ENCODE data around the gene C1orf94. TPM values are rescaled to one million over a fixed set of nuclear protein-coding genes. Genes with fewer than 3 reads are reported as not detected.

C1orf94 gene, protein sequence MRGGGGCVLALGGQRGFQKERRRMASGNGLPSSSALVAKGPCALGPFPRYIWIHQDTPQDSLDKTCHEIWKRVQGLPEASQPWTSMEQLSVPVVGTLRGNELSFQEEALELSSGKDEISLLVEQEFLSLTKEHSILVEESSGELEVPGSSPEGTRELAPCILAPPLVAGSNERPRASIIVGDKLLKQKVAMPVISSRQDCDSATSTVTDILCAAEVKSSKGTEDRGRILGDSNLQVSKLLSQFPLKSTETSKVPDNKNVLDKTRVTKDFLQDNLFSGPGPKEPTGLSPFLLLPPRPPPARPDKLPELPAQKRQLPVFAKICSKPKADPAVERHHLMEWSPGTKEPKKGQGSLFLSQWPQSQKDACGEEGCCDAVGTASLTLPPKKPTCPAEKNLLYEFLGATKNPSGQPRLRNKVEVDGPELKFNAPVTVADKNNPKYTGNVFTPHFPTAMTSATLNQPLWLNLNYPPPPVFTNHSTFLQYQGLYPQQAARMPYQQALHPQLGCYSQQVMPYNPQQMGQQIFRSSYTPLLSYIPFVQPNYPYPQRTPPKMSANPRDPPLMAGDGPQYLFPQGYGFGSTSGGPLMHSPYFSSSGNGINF
- total RNA-seq = not detected in 2 replicates

DNA sequence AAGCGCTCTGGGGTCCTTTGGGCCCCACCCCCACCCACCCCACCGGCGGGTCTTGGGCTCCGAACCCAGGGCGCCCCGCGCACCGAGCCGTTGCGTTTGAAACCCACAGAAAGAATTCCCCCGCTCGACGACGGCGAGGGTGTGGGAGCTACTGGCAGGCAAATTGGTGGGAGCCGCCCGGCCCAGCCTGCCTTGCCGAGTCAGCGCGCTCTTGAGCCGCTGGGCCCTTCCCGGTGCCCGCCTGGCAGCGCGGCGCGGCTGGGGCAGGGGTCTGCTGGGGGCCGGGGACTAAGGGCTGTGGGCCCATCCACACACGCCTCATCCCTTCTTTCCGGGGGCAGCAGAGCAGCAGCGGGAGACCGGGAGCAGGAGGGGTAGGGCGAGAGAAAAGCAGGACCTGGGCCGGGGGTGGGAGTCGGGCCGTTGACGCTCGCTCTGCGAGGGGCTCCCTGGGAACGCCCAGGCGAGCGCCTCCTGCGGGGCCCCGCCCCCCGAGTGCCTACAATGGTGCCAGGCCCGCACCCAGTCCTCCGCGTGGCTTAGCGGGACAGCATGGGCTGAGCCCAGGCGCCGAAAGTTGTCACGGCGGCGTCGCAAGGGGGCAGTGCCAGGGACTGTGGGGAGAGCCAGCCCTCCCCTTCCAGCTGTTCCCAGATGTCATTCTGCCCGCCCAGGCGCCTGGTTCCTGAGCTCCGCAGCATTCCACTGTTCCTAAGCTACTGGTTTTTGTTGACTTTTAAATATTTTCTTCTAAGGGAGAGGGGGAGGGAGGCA is at the start of gene C1orf94:
TSS of gene C1orf94 (plus strand) at position 78 of the 774 bp plus-strand sequence. CDS start 883 bp downstream, outside the sequence.
- H3K36me3 Mint-ChIP-seq (ENCODE audit: low read depth) = no peaks in the 10 kb centered on the region
- no peak within 1 kb of the TSS for H3K27ac Mint-ChIP-seq
- no peak for DNase-seq (ENCODE audit: low spot score)
- no peaks in the 10 kb centered on the region for H3K9me3 Mint-ChIP-seq
- H3K27me3 Mint-ChIP-seq (ENCODE audit: insufficient read depth) = peaks cover 17% of the 10 kb centered on the region
- H3K4me3 Mint-ChIP-seq = no peak within 1 kb of the TSS
- intact Hi-C loops (cut with micrococcal nuclease) = no loop called here
- H3K4me1 Mint-ChIP-seq (ENCODE audit: low read depth) = no peaks in the 10 kb centered on the region

DNA sequence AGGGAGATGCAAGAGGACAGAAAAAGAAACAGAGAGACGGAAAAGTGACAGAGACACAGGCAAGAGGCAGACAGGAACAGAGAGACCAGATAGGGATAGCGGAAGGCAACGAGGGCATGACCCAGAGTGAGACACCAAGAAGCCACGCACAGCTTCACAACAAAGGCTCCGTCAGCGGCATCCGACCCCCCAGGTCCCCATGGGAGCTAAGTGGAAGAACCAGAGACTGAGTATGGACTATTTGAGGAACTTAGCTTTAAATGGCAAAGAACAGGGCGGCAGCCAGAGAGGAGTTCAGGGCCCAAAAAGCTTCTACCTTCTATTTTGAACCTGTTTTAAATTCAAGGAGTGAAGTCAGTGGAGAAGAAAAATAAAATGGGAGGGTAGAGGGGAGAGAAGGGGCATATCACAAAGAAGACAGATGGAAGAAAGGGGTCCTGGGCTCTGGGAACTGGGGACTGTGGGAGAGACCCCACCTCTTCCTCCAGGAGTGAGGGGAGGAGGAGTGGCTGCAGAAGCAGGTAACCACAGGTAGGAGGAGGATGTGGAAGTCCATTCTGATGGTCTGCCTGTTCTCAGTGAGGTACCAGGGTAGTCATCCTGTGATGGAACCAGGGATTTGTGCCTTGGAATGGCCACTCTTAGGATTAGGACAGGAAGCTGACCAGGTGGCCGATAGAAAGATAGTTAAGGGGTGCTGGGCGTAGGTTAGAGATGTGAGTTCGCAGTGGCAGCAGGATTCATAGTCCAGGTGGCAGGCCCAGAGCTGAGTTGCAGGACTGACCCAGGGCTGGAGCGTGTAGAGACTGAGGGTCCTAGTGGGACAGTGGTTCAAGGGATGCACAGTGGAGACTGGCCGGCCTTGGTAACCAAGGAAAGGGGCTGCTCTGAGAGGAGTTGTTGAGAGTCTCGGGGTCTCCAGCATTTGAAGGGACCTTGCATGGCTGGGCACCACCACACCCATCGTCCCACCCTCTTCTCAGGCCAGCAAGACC is 49.4 kb upstream of the C1orf94 start:
- no peaks in the 10 kb centered on the region for H3K27me3 Mint-ChIP-seq (ENCODE audit: insufficient read depth)
- no peak overlapping the region for H3K27ac Mint-ChIP-seq
- H3K4me3 Mint-ChIP-seq = no peak overlapping the region
- no peaks in the 10 kb centered on the region for H3K36me3 Mint-ChIP-seq (ENCODE audit: low read depth)
- intact Hi-C loops (cut with micrococcal nuclease) = no loop called here
- H3K4me1 Mint-ChIP-seq (ENCODE audit: low read depth) = no peaks in the 10 kb centered on the region
- DNase-seq (ENCODE audit: low spot score) = no peak
- H3K9me3 Mint-ChIP-seq = no peaks in the 10 kb centered on the region

DNA sequence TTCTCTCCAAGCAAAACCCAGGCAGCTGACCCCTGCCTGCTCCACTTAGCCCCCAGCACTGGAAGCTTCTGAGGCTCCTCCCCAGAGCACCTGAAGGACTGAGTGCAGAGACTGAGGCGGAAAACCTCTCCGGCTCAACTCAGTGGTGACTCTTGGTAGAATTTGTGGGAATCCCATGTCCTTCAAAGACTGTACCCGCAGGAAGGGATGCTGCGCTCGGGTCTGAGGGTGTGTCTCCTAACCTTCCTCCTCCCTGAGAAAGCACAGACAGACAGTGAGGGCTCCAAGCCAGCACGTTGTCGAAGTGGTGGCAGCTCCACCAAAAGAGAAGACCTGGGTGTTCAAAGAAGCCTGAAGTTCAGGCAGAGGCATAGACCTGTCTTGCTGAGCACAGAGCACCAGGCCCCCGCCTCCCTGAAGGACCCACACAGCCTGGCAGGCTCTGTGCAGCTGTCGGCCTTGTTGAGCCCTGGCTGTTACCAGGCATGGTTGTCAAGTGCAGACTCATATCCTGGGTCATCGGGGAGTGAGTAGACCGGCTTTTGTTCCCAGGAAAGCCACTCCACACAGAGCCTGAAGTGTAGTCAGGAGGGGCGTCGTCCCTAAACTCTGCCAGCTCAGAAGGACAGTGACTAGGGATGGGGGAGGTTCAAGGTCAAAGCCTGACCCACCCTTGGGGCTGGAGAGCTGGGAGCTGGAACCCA is 48.4 kb upstream of the C1orf94 start:
- Mint-ChIP-seq H3K27ac (no peak overlapping the region), H3K4me3 (no peak overlapping the region)

DNA sequence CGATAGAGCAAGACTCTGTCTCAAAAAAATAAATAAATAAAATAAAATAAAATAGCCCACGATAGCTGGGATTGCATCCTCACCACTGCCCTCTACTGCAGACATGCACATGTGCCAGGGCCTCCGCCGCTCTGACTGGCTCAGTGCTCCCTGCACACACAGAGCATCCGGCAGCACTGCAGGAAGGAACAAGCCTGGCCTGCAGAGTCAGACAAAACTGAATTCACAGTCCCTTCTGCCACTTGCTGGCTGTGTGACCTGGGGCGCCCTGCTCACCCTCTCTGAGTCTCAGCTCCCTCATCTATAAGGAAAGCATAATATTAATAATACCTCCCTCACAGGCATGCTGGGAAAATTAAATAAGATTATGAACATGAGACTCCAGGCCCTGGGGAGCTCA is 47.1 kb upstream of the C1orf94 start:
- H3K27ac Mint-ChIP-seq = no peak overlapping the region
- no peaks in the 10 kb centered on the region for H3K27me3 Mint-ChIP-seq (ENCODE audit: insufficient read depth)
- DNase-seq (ENCODE audit: low spot score) = no peak
- no peak overlapping the region for H3K4me3 Mint-ChIP-seq
- H3K36me3 Mint-ChIP-seq (ENCODE audit: low read depth) = no peaks in the 10 kb centered on the region
- H3K4me1 Mint-ChIP-seq (ENCODE audit: low read depth) = no peaks in the 10 kb centered on the region
- intact Hi-C loops (cut with micrococcal nuclease) = no loop called here
- H3K9me3 Mint-ChIP-seq = no peaks in the 10 kb centered on the region

More for the DNA sequence above, 48.4 kb upstream of the C1orf94 start:
- no peak for DNase-seq (ENCODE audit: low spot score)
- intact Hi-C loops (cut with micrococcal nuclease) = no loop called here
- H3K4me1 Mint-ChIP-seq (ENCODE audit: low read depth) = no peaks in the 10 kb centered on the region
- H3K9me3 Mint-ChIP-seq = no peaks in the 10 kb centered on the region
- no peaks in the 10 kb centered on the region for H3K27me3 Mint-ChIP-seq (ENCODE audit: insufficient read depth)
- H3K36me3 Mint-ChIP-seq (ENCODE audit: low read depth) = no peaks in the 10 kb centered on the region

DNA sequence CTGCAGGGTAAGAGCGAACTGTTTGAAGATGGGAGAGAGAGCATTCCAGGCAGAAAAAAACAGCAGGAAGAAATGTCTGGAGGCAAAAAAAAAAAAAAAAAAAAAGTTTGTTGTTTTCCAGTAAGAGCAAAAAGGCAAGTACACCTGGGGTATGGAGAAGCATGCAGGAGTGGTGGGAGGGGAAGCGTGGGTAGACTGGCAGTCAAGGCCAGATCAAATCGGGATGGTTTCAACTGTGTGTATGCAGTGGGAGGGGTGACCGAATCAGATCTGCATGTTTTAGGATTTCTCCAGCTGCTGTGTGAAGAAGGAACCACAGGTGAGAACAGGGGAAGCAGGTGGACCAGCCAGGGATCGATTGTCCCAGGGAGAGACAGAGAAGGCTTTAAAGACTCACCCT is 46.4 kb upstream of the C1orf94 start:
- Mint-ChIP-seq H3K9me3 (no peaks in the 10 kb centered on the region), H3K4me1 (ENCODE audit: low read depth) (no peaks in the 10 kb centered on the region), H3K36me3 (ENCODE audit: low read depth) (no peaks in the 10 kb centered on the region), H3K27ac (no peak overlapping the region), H3K4me3 (no peak overlapping the region), H3K27me3 (ENCODE audit: insufficient read depth) (no peaks in the 10 kb centered on the region)
- no peak for DNase-seq (ENCODE audit: low spot score)
- intact Hi-C loops (cut with micrococcal nuclease) = no loop called here

DNA sequence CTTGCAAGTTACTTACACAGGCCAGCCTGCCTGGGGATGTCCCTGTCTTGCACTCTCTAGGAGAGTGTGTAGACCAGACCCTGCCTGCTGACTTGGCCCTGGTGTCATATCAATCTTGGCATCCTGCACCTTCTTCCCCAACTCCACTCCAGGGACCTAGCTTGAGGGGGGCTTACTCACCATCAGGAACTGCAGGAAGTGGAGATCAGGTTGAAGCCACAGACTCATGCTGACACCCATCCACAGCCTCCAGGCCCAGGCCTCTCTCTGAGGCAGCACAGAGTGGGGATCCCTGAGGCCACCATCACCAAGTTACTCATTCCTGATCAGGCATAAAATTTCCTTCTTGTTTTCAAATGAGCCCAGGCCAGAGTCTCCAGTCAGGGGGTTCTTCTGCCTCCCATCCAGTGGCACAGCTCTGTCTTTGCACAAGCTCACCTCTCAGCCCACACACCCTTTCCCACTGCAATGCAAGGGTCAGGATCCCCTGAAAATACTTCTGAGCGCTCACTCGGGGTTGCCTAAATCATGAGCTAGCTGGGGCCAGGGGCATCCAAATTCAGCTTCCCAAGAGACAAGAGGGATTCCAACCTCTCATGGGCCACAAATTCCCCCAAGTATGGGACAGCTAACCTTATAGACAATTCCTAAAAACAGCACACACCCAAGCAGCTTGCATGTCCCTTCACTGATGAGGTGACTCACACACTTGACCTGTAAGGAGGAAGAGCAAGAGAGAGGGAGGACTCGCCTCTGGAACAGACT is 45.1 kb upstream of the C1orf94 start:
- no peak for DNase-seq (ENCODE audit: low spot score)
- intact Hi-C loops (cut with micrococcal nuclease) = no loop called here
- Mint-ChIP-seq H3K27ac (no peak overlapping the region), H3K27me3 (ENCODE audit: insufficient read depth) (no peaks in the 10 kb centered on the region), H3K4me1 (ENCODE audit: low read depth) (no peaks in the 10 kb centered on the region), H3K4me3 (no peak overlapping the region), H3K36me3 (ENCODE audit: low read depth) (no peaks in the 10 kb centered on the region), H3K9me3 (no peaks in the 10 kb centered on the region)

DNA sequence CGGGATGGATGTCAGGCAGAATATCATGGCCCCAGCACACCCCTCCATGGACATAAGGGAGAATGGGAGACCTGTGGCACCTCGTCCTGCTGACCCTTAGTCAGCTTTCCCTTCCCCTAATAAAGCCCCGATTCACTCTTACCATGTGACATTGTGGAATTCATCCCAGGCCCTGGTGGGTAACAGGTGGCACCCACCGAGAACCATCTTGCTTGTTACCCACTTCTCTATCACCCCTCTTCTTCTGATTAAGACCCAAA is 44.6 kb upstream of the C1orf94 start:
- no peaks in the 10 kb centered on the region for H3K27me3 Mint-ChIP-seq (ENCODE audit: insufficient read depth)
- H3K9me3 Mint-ChIP-seq = no peaks in the 10 kb centered on the region
- H3K4me3 Mint-ChIP-seq = no peak overlapping the region
- H3K27ac Mint-ChIP-seq = no peak overlapping the region
- no peaks in the 10 kb centered on the region for H3K4me1 Mint-ChIP-seq (ENCODE audit: low read depth)
- H3K36me3 Mint-ChIP-seq (ENCODE audit: low read depth) = no peaks in the 10 kb centered on the region
- no peak for DNase-seq (ENCODE audit: low spot score)
- intact Hi-C loops (cut with micrococcal nuclease) = no loop called here

DNA sequence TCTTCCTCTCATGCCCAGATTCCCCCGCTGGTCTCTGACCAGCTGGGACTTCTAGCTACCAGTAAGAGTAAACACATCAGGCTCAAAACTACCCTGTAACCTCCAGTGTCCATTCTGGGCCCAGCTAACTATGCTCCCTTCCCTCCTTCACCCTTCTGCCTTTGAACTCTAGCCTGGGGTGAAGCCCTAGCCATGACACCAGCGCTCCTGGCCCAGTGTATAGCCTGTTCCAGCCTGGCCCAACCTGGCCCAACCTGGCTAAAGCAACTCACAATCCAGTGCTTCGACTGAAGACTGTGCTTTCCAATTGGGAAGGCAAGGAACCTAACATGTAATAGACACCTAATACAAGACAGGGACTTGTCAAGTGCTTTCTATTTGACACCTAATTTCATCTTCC is 39.3 kb upstream of the C1orf94 start:
- DNase-seq (ENCODE audit: low spot score) = no peak
- no peaks in the 10 kb centered on the region for H3K9me3 Mint-ChIP-seq
- intact Hi-C loops (cut with micrococcal nuclease) = no loop called here
- no peak overlapping the region for H3K4me3 Mint-ChIP-seq
- H3K36me3 Mint-ChIP-seq (ENCODE audit: low read depth) = no peaks in the 10 kb centered on the region
- H3K27ac Mint-ChIP-seq = no peak overlapping the region
- no peaks in the 10 kb centered on the region for H3K4me1 Mint-ChIP-seq (ENCODE audit: low read depth)
- H3K27me3 Mint-ChIP-seq (ENCODE audit: insufficient read depth) = peaks cover 1% of the 10 kb centered on the region

DNA sequence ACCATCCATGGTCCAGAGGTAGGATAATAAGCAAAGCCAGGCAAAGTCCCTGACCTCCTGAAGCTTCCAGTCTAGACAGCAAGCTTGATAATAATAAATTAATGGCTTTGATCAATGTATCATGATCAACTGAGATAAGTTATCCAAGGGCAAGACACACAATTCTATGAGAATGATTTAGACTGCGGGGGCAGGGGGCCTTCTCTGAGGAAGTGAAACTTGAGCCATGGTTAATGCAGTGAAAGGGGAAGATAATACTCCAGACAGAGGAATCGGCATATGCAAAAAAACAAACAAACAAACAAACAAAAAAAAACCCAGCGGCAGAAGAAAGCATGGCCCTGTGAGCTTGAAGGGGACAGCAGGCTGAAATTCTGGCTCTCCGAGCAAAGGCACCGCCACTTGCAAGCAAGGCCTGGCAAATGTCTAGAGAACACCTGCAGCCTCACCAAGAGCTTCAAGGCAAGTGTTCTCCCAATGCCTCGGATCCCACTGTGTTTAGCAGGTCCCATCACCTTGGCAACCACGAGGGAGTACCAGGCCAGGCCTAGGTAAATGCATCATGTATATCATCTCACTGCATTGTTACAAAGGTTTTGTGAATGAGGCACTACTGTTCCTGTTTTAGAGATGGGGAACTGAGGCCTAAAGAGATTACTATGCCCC is 36.6 kb upstream of the C1orf94 start:
- Mint-ChIP-seq H3K4me1 (ENCODE audit: low read depth) (no peaks in the 10 kb centered on the region), H3K36me3 (ENCODE audit: low read depth) (no peaks in the 10 kb centered on the region), H3K9me3 (no peaks in the 10 kb centered on the region), H3K27ac (no peak overlapping the region), H3K4me3 (no peak overlapping the region), H3K27me3 (ENCODE audit: insufficient read depth) (peaks cover 1% of the 10 kb centered on the region)
- no peak for DNase-seq (ENCODE audit: low spot score)
- intact Hi-C loops (cut with micrococcal nuclease) = no loop called here

DNA sequence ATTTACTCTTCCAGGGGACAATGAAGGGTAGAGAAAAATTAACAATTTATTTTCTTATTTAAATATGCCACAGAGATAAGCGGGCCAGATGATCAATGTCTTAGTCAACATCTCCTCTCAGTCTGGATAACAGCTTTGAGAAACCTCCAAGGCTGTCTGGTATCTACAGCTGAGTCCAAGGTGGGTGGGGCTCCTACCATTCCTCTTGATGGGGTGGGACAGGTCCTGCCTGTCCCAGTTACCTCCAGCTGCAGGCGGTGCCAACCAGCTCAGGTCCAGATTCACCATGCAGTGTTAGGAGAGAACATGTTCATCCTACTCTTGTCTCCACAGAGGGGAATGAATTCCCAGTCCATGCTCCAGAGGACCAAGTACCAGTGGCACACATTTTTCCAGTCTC is 32.7 kb upstream of the C1orf94 start:
- no peaks in the 10 kb centered on the region for H3K36me3 Mint-ChIP-seq (ENCODE audit: low read depth)
- no peaks in the 10 kb centered on the region for H3K4me1 Mint-ChIP-seq (ENCODE audit: low read depth)
- no peak overlapping the region for H3K27ac Mint-ChIP-seq
- DNase-seq (ENCODE audit: low spot score) = no peak
- H3K9me3 Mint-ChIP-seq = no peaks in the 10 kb centered on the region
- no peak overlapping the region for H3K4me3 Mint-ChIP-seq
- peaks cover 1% of the 10 kb centered on the region for H3K27me3 Mint-ChIP-seq (ENCODE audit: insufficient read depth)
- intact Hi-C loops (cut with micrococcal nuclease) = no loop called here

DNA sequence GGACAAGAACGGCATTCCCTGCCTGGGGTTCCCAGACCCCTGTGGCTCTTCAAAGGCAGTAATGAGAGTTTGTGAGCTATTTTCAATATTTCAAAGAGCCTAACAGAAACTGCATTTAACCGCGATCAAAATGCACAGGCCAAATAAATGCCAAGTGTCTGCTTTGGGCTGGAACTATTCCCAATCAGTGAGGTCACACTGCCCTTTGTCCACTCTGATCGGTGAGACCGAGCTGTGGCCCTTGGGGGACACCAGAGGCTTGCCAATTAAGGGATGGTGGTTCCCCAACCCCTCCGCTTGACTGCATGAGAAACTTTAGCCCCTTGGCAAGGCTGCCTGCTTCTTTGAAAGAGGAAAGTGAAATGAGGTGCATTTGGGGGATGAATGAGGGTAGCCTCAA is 31.9 kb upstream of the C1orf94 start:
- no peak for DNase-seq (ENCODE audit: low spot score)
- Mint-ChIP-seq H3K9me3 (no peaks in the 10 kb centered on the region), H3K27me3 (ENCODE audit: insufficient read depth) (no peaks in the 10 kb centered on the region), H3K4me3 (no peak overlapping the region), H3K36me3 (ENCODE audit: low read depth) (no peaks in the 10 kb centered on the region), H3K4me1 (ENCODE audit: low read depth) (no peaks in the 10 kb centered on the region), H3K27ac (no peak overlapping the region)
- intact Hi-C loops (cut with micrococcal nuclease) = no loop called here

All from activated T-helper 1 cell treated with anti-CD3 and anti-CD28 coated beads, Interleukin-12 subunit alpha, Interleukin-12 subunit beta, Interleukin-2, Interleukin-4 antibody, amounts not matched to agents 30 ng/mL and 10 ng/mL and 1 ng/mL, durations not matched to agents 14 hours and 24 hours and 36 hours (primary cell).